Measurements from ENCODE around the gene SNRNP70.
"Not testable (repeated sequence)": the region's sequence is repeated elsewhere in the genome, so short reads cannot be mapped to it uniquely, and the experiment has no call there.

SNRNP70 gene

DNA sequence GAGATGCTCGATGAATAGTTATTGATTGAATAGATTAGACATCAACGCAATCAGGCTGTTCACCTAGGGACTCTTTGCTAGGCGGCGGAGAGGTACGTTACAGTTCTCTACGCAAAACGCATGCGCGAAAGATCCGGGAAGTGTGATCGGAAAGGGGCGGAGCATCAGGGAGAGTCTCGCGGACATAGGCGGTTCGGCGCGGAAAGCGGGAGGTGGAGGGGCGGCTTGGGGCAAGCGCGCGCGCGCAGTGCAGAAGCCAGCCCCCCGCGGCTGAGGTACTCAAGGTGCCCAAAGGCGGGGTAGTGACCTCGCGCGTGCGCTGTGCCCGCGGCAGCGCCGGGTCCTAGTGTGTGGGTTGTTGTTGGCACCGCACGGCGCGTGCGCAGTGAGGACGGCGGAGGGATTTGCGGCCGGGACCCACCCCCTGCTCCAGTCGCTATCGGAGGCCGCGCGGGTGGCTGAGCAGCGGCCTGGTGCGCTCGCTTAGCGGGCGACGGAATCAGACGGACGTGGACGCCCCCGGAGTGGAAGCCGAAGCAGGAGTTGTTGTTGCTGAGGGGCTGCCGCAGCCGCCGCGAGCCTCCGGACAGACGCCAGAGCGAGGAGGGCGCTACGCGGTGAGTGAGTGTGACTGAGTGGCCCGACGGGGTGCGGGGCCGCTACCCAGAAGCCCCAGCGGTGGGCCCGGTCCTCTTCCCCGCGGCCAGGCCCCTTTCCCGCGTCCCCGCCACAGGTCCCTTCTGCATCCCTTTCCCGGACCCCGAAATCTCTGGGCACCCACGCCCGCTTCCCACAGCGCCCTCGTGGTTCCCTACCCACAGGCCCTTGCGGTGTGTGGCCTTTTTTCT, at the start of gene SNRNP70:
Gene SNRNP70 (plus strand): TSS at position 432 of the 848 bp plus-strand sequence. CDS start 964 bp downstream, outside the sequence.
- peak; percentile 80 for DNase-seq

- not testable (repeated sequence) for DNase-seq
These were observed 48.4 kb upstream of the SNRNP70 start, which contains the start of gene CGB1 for GRCh38 chr19:49036815-49037214. Gene CGB1 (minus strand): TSS chr19:49036895. CDS start chr19:49036711, 184 bp downstream.

DNA sequence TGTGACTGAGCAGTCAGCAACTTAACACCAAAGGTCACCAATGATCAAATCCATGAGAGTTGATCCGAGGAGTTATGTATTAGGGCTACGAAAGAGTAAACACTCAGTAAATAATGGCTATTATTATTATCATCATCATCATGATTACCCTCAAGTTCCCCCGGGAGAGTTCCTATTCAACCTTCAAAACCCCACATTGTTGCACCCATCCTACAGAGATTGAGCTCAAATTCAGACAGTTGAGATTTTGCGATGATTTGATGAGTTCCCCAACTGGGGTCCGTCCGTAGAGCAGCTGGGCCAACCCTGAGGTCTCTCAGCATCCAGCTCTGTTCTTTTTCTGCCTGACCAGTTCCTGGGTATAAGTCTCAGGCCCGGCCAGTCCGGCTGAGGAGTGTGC, 47.1 kb upstream of the SNRNP70 start:
- DNase-seq, result not testable (repeated sequence)

DNA sequence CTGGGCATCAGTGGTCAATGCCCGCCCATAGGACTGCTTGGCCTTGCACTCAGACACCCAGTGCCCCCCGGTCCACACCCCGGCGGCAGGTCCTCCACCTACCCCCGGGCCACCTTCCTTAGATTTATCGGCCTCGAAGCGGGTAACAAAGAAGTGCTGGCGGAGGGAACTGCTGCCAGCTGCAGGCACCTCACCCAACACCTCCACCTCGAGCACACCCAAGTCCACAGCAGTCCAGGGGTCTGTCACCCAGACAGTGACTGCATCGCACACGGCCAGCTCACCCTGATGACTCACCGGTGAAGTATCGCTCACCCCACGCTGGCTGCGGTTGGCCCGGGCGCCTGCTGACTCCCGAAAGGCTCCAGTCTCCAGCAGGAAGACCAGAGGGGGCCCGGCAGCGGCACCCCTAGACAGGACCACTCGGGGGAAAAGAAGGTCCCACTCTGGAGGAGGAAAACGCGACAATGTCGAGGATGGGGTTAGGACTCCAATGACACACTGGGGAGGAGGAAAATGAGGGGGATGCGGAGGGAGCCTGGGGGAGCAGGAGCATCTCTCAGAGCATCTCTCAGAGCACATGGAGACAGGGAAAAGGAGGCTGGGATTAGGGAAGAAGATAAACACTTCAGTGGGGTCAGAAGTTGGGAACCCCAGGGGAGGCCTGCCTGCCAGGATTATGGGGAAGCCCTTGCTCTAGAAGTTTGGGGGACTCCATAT, 46.5 kb upstream of the SNRNP70 start:
- not testable (repeated sequence) for DNase-seq

- DNase-seq, result not testable (repeated sequence)
These were observed 45.5 kb upstream of the SNRNP70 start for GRCh38 chr19:49039736-49040135.

- no peak for DNase-seq
These were observed 43.1 kb upstream of the SNRNP70 start for GRCh38 chr19:49042177-49042576.

DNA sequence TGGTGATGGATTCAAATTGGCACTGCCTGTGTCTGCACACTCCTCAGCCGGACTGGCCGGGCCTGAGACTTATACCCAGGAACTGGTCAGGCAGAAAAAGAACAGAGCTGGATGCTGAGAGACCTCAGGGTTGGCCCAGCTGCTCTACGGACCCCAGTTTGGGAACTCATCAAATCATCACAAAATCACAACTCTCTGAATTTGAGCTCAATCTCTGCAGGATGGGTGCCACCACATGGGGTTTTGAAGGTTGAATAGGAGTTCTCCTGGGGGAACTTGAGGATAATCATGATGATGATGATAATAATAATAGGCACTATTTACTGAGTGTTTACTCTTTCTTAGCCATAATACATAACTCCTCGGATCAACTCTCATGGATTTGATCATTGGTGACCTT, 42.6 kb upstream of the SNRNP70 start:
- not testable (repeated sequence) for DNase-seq

DNA sequence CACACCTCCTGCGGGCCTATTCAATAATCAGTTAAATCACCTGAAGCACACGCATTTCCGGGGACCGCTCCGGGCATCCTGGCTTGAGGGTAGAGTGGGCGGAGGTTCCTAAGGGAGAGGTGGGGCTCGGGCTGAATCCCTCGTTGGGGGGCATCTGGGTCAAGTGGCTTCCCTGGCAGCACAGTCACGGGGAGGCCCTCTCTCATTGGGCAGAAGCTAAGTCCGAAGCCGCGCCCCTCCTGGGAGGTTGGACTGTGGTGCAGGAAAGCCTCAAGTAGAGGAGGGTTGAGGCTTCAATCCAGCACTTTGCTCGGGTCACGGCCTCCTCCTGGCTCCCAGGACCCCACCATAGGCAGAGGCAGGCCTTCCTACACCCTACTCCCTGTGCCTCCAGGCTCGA, 41.7 kb upstream of the SNRNP70 start, which contains the start of gene CGB5:
Gene CGB5 (plus strand): TSS at position 301 of the 400 bp plus-strand sequence. CDS start 362 bp downstream, outside the sequence.
- not testable (repeated sequence) for DNase-seq

DNA sequence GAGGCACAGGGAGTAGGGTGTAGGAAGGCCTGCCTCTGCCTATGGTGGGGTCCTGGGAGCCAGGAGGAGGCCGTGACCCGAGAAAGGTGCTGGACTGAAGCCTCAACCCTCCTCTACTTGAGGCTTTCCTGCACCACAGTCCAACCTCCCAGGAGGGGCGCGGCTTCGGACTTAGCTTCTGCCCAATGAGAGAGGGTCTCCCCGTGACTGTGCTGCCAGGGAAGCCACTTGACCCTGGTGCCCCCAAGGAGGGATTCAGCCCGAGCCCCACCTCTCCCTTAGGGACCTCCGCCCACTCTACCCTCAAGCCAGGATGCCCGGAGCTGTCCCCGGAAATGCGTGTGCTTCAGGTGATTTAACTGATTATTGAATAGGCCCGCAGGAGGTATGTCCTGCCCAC, 36.2 kb upstream of the SNRNP70 start, which contains the start of gene CGB8:
Gene CGB8 (minus strand): TSS at position 101 of the 400 bp plus-strand sequence. CDS start 372 bp downstream, outside the sequence.
- DNase-seq, result not testable (repeated sequence)

DNA sequence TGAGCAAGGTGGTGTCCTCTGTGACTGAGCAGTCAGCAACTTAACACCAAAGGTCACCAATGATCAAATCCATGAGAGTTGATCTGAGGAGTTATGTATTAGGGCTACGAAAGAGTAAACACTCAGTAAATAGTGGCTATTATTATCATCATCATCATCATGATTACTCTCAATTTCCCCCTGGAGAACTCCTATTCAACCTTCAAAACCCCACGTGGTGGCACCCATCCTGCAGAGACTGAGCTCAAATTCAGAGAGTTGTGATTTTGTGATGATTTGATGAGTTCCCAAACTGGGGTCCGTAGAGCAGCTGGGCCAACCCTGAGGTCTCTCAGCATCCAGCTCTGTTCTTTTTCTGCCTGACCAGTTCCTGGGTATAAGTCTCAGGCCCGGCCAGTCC, 35.4 kb upstream of the SNRNP70 start:
- DNase-seq, result not testable (repeated sequence)

GRCh38 chr19:49050376-49051033, 34.7 kb upstream of the SNRNP70 start:
- DNase-seq, result not testable (repeated sequence)

- no peak for DNase-seq
These were observed 28.9 kb upstream of the SNRNP70 start for GRCh38 chr19:49056101-49056901.

GRCh38 chr19:49056902-49057596, 28.2 kb upstream of the SNRNP70 start:
- not testable (repeated sequence) for DNase-seq

GRCh38 chr19:49057636-49058234, 27.5 kb upstream of the SNRNP70 start, which contains the start of gene CGB7:
Gene CGB7 (minus strand): TSS chr19:49057749. CDS start chr19:49055375, 2,374 bp downstream.
- DNase-seq, result no peak

DNA sequence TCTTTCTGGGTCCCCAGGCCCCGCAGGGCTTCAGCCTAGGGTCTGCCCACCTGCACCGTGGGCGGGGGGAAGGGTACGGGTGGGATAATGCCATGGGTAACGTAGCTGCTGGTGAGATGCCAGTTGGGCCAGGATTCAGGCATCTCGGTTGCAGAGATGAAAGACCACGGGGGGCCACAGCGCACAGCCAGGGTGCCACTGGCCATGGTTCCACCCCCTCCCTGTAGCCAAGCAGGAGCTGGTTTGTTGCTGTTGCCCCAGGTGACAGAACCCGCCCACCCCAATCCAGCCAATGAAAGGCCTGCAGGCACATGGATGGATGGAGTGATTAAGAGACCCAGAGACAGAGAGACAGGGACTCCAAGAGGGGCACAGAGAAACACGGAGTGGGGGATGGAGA, 26.7 kb upstream of the SNRNP70 start:
- DNase-seq, result no peak

- DNase-seq, result no peak
These were observed 26.2 kb upstream of the SNRNP70 start for GRCh38 chr19:49059053-49059452.

GRCh38 chr19:49061000-49061399, 24.3 kb upstream of the SNRNP70 start:
- DNase-seq, result no peak

DNA sequence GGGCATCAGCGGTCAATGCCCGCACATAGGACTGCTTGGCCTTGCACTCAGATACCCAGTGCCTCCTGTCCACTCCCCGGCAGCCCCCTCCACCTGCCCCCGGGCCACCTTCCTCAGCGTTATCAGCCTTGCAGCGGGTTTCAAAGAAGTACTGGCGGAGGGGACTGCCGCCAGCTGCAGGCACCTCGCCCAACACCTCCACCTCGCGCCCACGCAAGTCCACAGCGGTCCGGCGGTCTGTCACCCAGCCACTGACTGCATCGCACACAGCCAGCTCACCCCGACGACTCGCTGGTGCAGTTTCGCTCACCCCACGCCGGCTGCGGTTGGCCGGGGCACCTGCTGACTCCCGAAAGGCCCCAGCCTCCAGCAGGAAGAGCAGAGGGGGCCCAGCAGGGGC, 23.8 kb upstream of the SNRNP70 start:
- DNase-seq, result no peak

DNA sequence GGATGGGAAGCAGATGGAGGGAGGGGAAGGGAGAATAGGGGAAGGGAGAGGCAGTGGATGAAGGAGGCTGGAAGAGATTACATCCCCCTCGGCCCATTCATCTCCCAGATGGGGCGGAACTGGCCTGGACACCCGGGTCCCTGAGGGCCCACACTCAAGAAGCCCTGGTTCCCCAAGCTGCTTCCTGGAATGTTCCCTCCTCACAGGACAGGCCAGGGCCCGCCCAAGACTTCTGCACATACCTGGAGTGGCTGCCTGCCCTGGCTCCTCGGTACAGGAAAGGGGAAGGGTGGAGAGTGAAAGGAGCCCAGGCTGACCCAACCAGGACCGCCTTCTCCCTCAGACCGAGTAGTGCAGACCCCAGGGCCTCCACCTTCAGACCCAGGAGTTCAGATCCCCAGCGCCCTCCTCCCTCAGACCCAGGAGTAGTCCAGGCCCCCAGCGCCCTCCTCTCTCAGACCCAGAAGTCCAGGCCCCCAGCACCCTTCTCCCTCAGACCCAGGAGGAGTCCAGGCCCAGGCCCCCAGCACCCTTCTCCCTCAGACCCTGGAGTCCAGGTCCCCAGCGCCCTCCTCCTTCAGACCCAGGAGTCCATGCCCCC, 21.1 kb upstream of the SNRNP70 start:
- no peak for DNase-seq

All from SIG-M5 (cell line).